GM23338 (cell line): ENCODE data around the gene PBX3. TPM values are rescaled to one million over a fixed set of nuclear protein-coding genes. Genes with fewer than 3 reads are reported as not detected.

Experiments used
- ATAC-seq: fragments of 200-7000 bp; cut with Tn5 transposase; 3 replicates; pipeline ENCODE4 v1.9.1; 2020
- DNase-seq: peaks from one replicate; pipeline ENCODE4 v3.0.0-alpha.2; 2015; ENCODE audit warnings: low spot score
- H2AFZ ChIP-seq: fragments of 200-600 bp; sonication (generic); 2 replicates; pipeline ENCODE4 v1.8.0; 2016; ENCODE audit warnings: antibody characterized with exemption, mild to moderate bottlenecking, moderate library complexity
- H3F3A ChIP-seq: fragments of 200-600 bp; sonication (generic); replicated peaks from 2 replicates; pipeline ENCODE4 v1.8.0; 2017; ENCODE audit warnings: antibody characterized with exemption, mixed run types, low read depth
- H3K27ac ChIP-seq: fragments of 200-600 bp; sonication (generic); 2 replicates; pipeline ENCODE4 v1.6.1; 2016; ENCODE audit warnings: low read depth
- H3K27me3 ChIP-seq: fragments of 200-600 bp; sonication (generic); 2 replicates; pipeline ENCODE4 v1.8.0; 2016; ENCODE audit warnings: mild to moderate bottlenecking, mixed run types, moderate library complexity; ENCODE audit not compliant: insufficient read depth
- H3K36me3 ChIP-seq: fragments of 200-600 bp; sonication (generic); 2 replicates; pipeline ENCODE4 v1.8.0; 2016; ENCODE audit warnings: mild to moderate bottlenecking; ENCODE audit not compliant: insufficient read depth
- H3K4me1 ChIP-seq: fragments of 200-600 bp; sonication (generic); 2 replicates; pipeline ENCODE4 v1.8.0; 2016; ENCODE audit warnings: mild to moderate bottlenecking, moderate library complexity; ENCODE audit not compliant: insufficient read depth
- H3K4me2 ChIP-seq: fragments of 200-600 bp; sonication (generic); 2 replicates; pipeline ENCODE4 v1.7.1; 2017; ENCODE audit warnings: mixed run types
- H3K4me3 ChIP-seq: fragments of 200-600 bp; sonication (generic); 2 replicates; pipeline ENCODE4 v1.6.1; 2016; ENCODE audit warnings: mixed run types
- H3K79me2 ChIP-seq: fragments of 200-600 bp; sonication (generic); replicated peaks from 2 replicates; pipeline ENCODE4 v1.8.0; 2017; ENCODE audit warnings: mild to moderate bottlenecking; ENCODE audit not compliant: insufficient read depth
- H3K9me2 ChIP-seq: fragments of 200-600 bp; sonication (generic); 2 replicates; pipeline ENCODE4 v1.8.0; 2017; ENCODE audit not compliant: insufficient read depth
- H4K20me1 ChIP-seq: fragments of 200-600 bp; sonication (generic); replicated peaks from 2 replicates; pipeline ENCODE4 v1.8.0; 2017; ENCODE audit warnings: mild to moderate bottlenecking; ENCODE audit not compliant: insufficient read depth
- H3K27ac Mint-ChIP-seq: 2 replicates; pipeline ENCODE4 v1.8.0; 2020; ENCODE audit warnings: inconsistent platforms, mild to moderate bottlenecking, moderate library complexity, mixed read lengths
- H3K27me3 Mint-ChIP-seq: 3 replicates; pipeline ENCODE4 v1.8.0; 2022; ENCODE audit warnings: low read depth, mild to moderate bottlenecking, moderate library complexity, mixed read lengths, inconsistent platforms; ENCODE audit not compliant: insufficient read depth, poor library complexity
- H3K36me3 Mint-ChIP-seq: 3 replicates; pipeline ENCODE4 v1.8.0; 2021; ENCODE audit warnings: low read depth, mild to moderate bottlenecking, inconsistent platforms, moderate library complexity, mixed read lengths
- H3K4me1 Mint-ChIP-seq: 3 replicates; pipeline ENCODE4 v1.8.0; 2020; ENCODE audit warnings: mild to moderate bottlenecking, inconsistent platforms, mixed read lengths
- H3K4me3 Mint-ChIP-seq: 3 replicates; pipeline ENCODE4 v1.8.0; 2021; ENCODE audit warnings: moderate library complexity, mild to moderate bottlenecking, inconsistent platforms, mixed read lengths
- H3K9me3 Mint-ChIP-seq: 3 replicates; pipeline ENCODE4 v1.8.0; 2020; ENCODE audit warnings: moderate library complexity, mild to moderate bottlenecking, inconsistent platforms, mixed read lengths
- CTCF ChIP-seq, 2 experiments: fragments of 200-600 bp in 1 of 2; sonication (generic) in 1 of 2; conservative IDR thresholded peaks; 2 replicates each; pipeline versions ENCODE4 v1.5.1 to v1.6.1; 2016 to 2017; ENCODE audit warnings: antibody characterized with exemption in 2 of 2, low read depth in 2 of 2, mild to moderate bottlenecking in 2 of 2, moderate library complexity in 1 of 2
- ETS1 ChIP-seq: IDR thresholded peaks from 2 replicates; pipeline ENCODE4 v1.6.1; 2016; ENCODE audit warnings: antibody characterized with exemption
- EZH2 ChIP-seq: fragments of 200-600 bp; sonication (generic); IDR thresholded peaks from one replicate; pipeline ENCODE4 v1.8.0; 2017; ENCODE audit warnings: antibody characterized with exemption, mild to moderate bottlenecking, low read depth; ENCODE audit not compliant: unreplicated experiment
- EZH2phosphoT487 ChIP-seq: fragments of 200-600 bp; sonication (generic); IDR thresholded peaks from one replicate; pipeline ENCODE4 v1.8.1; 2018; ENCODE audit warnings: antibody characterized with exemption; ENCODE audit not compliant: unreplicated experiment
- JUNB ChIP-seq: IDR thresholded peaks from one replicate; pipeline ENCODE4 v1.6.1; 2016; ENCODE audit warnings: antibody characterized with exemption; ENCODE audit not compliant: unreplicated experiment
- POLR2AphosphoS5 ChIP-seq: IDR thresholded peaks from 2 replicates; pipeline ENCODE4 v1.6.1; 2016; ENCODE audit warnings: antibody characterized with exemption, low read depth
- REST ChIP-seq: IDR thresholded peaks from one replicate; pipeline ENCODE4 v1.6.1; 2018; ENCODE audit warnings: antibody characterized with exemption; ENCODE audit not compliant: unreplicated experiment
- polyA plus RNA-seq: library from polyadenylated mRNA; unstranded; fragments of >200 nt; fragmentation: Nextera tagmentation; extraction: Ambion mirVana; gene quantifications from 2 replicates; pipeline ENCODE4 v1.2.1, GENCODE V29; 2016
- total RNA-seq: library from RNA; depleted of rRNA; stranded (reverse); fragments of >200 nt; shearing (Covaris generic); gene quantifications from 2 replicates; pipeline ENCODE4 v1.2.3, GENCODE V29; 2014

Gene PBX3
- total and polyA plus RNA-seq, 2 experiments from 2014 or later: 28.9 to 50.5 TPM

GRCh38 chr9:125959951-125960619, 212.9 kb downstream of the PBX3 start:
- peaks cover 37% of the 10 kb centered on the region for H3K4me1 Mint-ChIP-seq
- no peaks in the 10 kb centered on the region for H3K79me2 ChIP-seq
- H3K4me3 Mint-ChIP-seq: no peak overlapping the region
- no peak for ATAC-seq
- H3K36me3 ChIP-seq: peaks cover 13% of the 10 kb centered on the region; the same call in 1 of the 2 replicates
- H3K9me2 ChIP-seq: peaks cover 6% of the 10 kb centered on the region; the same call in 1 of the 2 replicates
- no peak overlapping the region for H3K4me2 ChIP-seq
- DNase-seq: no peak
- H3K4me1 ChIP-seq: peaks cover 12% of the 10 kb centered on the region
- TF ChIP-seq REST (no peak), EZH2 (no peak), EZH2phosphoT487 (no peak), ETS1 (no peak), CTCF (conservative IDR thresholded peaks at IDR 0.05; ENCODE audit: low read depth in 2 of 2) (no peak)
- H3K27me3 Mint-ChIP-seq: no peaks in the 10 kb centered on the region
- no peaks in the 10 kb centered on the region for H3K9me3 Mint-ChIP-seq
- no peak overlapping the region for H2AFZ ChIP-seq
- H3K27ac Mint-ChIP-seq: no peak overlapping the region
- no peaks in the 10 kb centered on the region for H3K27me3 ChIP-seq
- H3K27ac ChIP-seq: 0 out of 2 replicates have a peak overlapping the region, but pooled peaks have one; percentile 7
- H3K4me3 ChIP-seq: no peak overlapping the region
- H3K36me3 Mint-ChIP-seq: peaks cover 26% of the 10 kb centered on the region
- H4K20me1 ChIP-seq: peaks cover 4% of the 10 kb centered on the region; the same call in 1 of the 2 replicates
- no peaks in the 10 kb centered on the region for H3F3A ChIP-seq

GRCh38 chr9:125960626-125961025, 213.5 kb downstream of the PBX3 start:
- no peaks in the 10 kb centered on the region for H3K9me3 Mint-ChIP-seq
- H3K9me2 ChIP-seq: peaks cover 6% of the 10 kb centered on the region; the same call in 1 of the 2 replicates
- H3K79me2 ChIP-seq: no peaks in the 10 kb centered on the region
- H3K4me1 ChIP-seq: peaks cover 8% of the 10 kb centered on the region
- H3K27me3 Mint-ChIP-seq: no peaks in the 10 kb centered on the region
- H3K36me3 Mint-ChIP-seq: peaks cover 29% of the 10 kb centered on the region
- no peak overlapping the region for H2AFZ ChIP-seq
- DNase-seq (no peak), ATAC-seq (no peak)
- peaks cover 32% of the 10 kb centered on the region for H3K4me1 Mint-ChIP-seq
- H4K20me1 ChIP-seq: peaks cover 4% of the 10 kb centered on the region; the same call in 1 of the 2 replicates
- no peak overlapping the region for H3K4me3 ChIP-seq
- H3K27me3 ChIP-seq: no peaks in the 10 kb centered on the region
- no peak overlapping the region for H3K4me3 Mint-ChIP-seq
- H3F3A ChIP-seq: no peaks in the 10 kb centered on the region
- no peak overlapping the region for H3K4me2 ChIP-seq
- H3K27ac Mint-ChIP-seq: no peak overlapping the region
- no peak overlapping the region for H3K27ac ChIP-seq
- peaks cover 13% of the 10 kb centered on the region; the same call in 1 of the 2 replicates for H3K36me3 ChIP-seq
- no peak for TF ChIP-seq CTCF (conservative IDR thresholded peaks at IDR 0.05; ENCODE audit: low read depth in 2 of 2)
- no peak for TF ChIP-seq JUNB
- no peak for TF ChIP-seq POLR2AphosphoS5
- no peak for TF ChIP-seq REST
